Prostate gland (tissue), 2 donors: ENCODE data around the gene TSPY8. TPM values are rescaled to one million over a fixed set of nuclear protein-coding genes. Genes with fewer than 3 reads are reported as not detected.
"Not testable (repeated sequence)": the region's sequence is repeated elsewhere in the genome, so short reads cannot be mapped to it uniquely, and the experiment has no call there.

ENCODE experiments used
- DNase-seq: peaks from one replicate; pipeline ENCODE4 v3.0.0-alpha.2; 2019; ENCODE audit warnings: low spot score
- H3K27ac ChIP-seq, 2 donors: fragments of 200-600 bp; sonication (generic); 2 replicates each; pipeline ENCODE4 v1.5.1; 2017 to 2019
- H3K27me3 ChIP-seq: fragments of 200-600 bp; sonication (generic); replicated peaks from 2 replicates; pipeline ENCODE4 v1.5.1; 2019; ENCODE audit not compliant: insufficient read depth
- H3K36me3 ChIP-seq, 2 donors: fragments of 200-600 bp; sonication (generic); 1 replicate in 1 of 2; 2 replicates in 1 of 2; pipeline versions ENCODE4 v1.5.1 to v1.8.1; 2017 to 2019
- H3K4me1 ChIP-seq: fragments of 200-600 bp; sonication (generic); replicated peaks from 2 replicates; pipeline ENCODE4 v1.5.1; 2019
- H3K4me3 ChIP-seq, 2 donors: fragments of 200-600 bp; sonication (generic); 2 replicates each; pipeline ENCODE4 v1.5.1; 2017 to 2019
- H3K9me3 ChIP-seq: fragments of 200-600 bp; sonication (generic); 2 replicates; pipeline ENCODE4 v1.5.1; 2017
- CTCF ChIP-seq, 4 experiments: fragments of 200-600 bp in 2 of 4; fragments of 450-650 bp in 2 of 4; sonication (generic) in 2 of 4; IDR thresholded peaks; 1 replicate in 3 of 4; 2 replicates in 1 of 4; pipeline ENCODE4 v1.5.1; 2016 to 2019; ENCODE audit warnings: antibody characterized with exemption in 4 of 4, mild to moderate bottlenecking in 2 of 4, moderate library complexity in 2 of 4
- POLR2AphosphoS5 ChIP-seq: sonication (generic); formaldehyde crosslinking; IDR thresholded peaks from one replicate; pipeline ENCODE4 v1.6.1; 2017; ENCODE audit warnings: antibody characterized with exemption
- whole genome bisulfite sequencing: methylation state at CpG from one replicate; pipeline ENCODE4 v1.1.5; 2018; 5-methylcytosine and 5-hydroxymethylcytosine counted together
- intact Hi-C: fragments of 100-400 bp; cut with DNase I; formaldehyde crosslinking; loops from one replicate; pipeline ENCODE4 v1.14.2; 2022
- small RNA-seq, 2 donors: library from RNA; depleted of rRNA; stranded (forward); fragments of <200 nt; gene quantifications; one replicate each; pipeline ENCODE3, GENCODE V24; 2016
- total RNA-seq, 2 donors: library from RNA; depleted of rRNA; stranded (reverse); fragments of >200 nt; gene quantifications; one replicate each; pipeline ENCODE4 v1.1.0, GENCODE V29; 2016

TSPY8 gene
- not detected for total RNA-seq

- H3K27me3 ChIP-seq, H3K27ac ChIP-seq, DNase-seq, H3K4me1 ChIP-seq, H3K9me3 ChIP-seq, H3K36me3 ChIP-seq, H3K4me3 ChIP-seq, intact Hi-C loops: not testable (repeated sequence)
- no CpG with 5 or more reads among the region's 25 CpGs for WGBS
These were observed at the start of gene TSPY8 for GRCh38 chrY:9357497-9357896. Gene TSPY8, plus strand, starts transcription at chrY:9357797. Its CDS starts 46 bp downstream, at chrY:9357843.

GRCh38 chrY:9320996-9321395 lies 36.6 kb upstream of the TSPY8 start:
- intact Hi-C loops: no loop called here

GRCh38 chrY:9337164-9337563 lies 20.4 kb upstream of the TSPY8 start, which contains the start of gene TSPY4:
Gene TSPY4, plus strand, starts transcription at chrY:9337464. Its CDS starts 46 bp downstream, at chrY:9337510.
- no CpG with 5 or more reads among the region's 26 CpGs for WGBS
- DNase-seq, H3K4me3 ChIP-seq, H3K36me3 ChIP-seq, H3K4me1 ChIP-seq, H3K27me3 ChIP-seq, H3K9me3 ChIP-seq, H3K27ac ChIP-seq, intact Hi-C loops: not testable (repeated sequence)

More at GRCh38 chrY:9320996-9321395, 36.6 kb upstream of the TSPY8 start:
- Histone ChIP-seq H3K4me1 (no peaks in the 10 kb centered on the region), H3K27ac (no peak overlapping the region), H3K9me3 (no peaks in the 10 kb centered on the region), H3K27me3 (no peaks in the 10 kb centered on the region), H3K36me3 (no peaks in the 10 kb centered on the region), H3K4me3 (no peak overlapping the region)
- no peak for DNase-seq
- no peak for TF ChIP-seq CTCF (IDR thresholded peaks at IDR 0.05)
- TF ChIP-seq POLR2AphosphoS5: no peak
- WGBS: 73% methylated on average over 7 of the region's 7 CpGs

GRCh38 chrY:9396527-9396926 lies 38.9 kb downstream of the TSPY8 start:
- WGBS: 86% methylated on average over 13 of the region's 26 CpGs
- H3K9me3 ChIP-seq, H3K27me3 ChIP-seq, H3K27ac ChIP-seq, H3K4me1 ChIP-seq, H3K36me3 ChIP-seq, H3K4me3 ChIP-seq, DNase-seq, intact Hi-C loops: not testable (repeated sequence)

GRCh38 chrY:9398121-9398520 lies 40.5 kb downstream of the TSPY8 start, which contains the start of gene TSPY3:
Gene TSPY3, plus strand, starts transcription at chrY:9398421. Its CDS starts 46 bp downstream, at chrY:9398467.
- H3K4me1 ChIP-seq, H3K9me3 ChIP-seq, DNase-seq, H3K36me3 ChIP-seq, H3K27ac ChIP-seq, H3K27me3 ChIP-seq, H3K4me3 ChIP-seq, intact Hi-C loops: not testable (repeated sequence)
- no CpG with 5 or more reads among the region's 26 CpGs for WGBS

Small RNAs within 50 kb of the gene (small RNA-seq; reads per million reads assigned to genes)
- 0 reads per million in 2 donors for gene AC006158.1

Other genes starting within 250 kb of the TSPY8 start
- not detected for gene TSPY4, start 20.3 kb upstream of the TSPY8 start, total RNA-seq
- 1 to 10 TPM in 1 of 2 donors, not detected in 1; 3.0 TPM for gene TSPY3, start 40.6 kb downstream of the TSPY8 start, total RNA-seq
- gene TSPY1, start 109.2 kb downstream of the TSPY8 start, total RNA-seq: not detected
- gene TSPY9, start 129.5 kb downstream of the TSPY8 start, total RNA-seq: 1 to 10 TPM in 1 of 2 donors, not detected in 1; 3.6 TPM
- 1 to 10 TPM in 1 of 2 donors, not detected in 1; 1.2 TPM for gene TSPY10, start 170.1 kb downstream of the TSPY8 start, total RNA-seq